ENCODE measurements around the gene RHOD. TPM values are rescaled to one million over a fixed set of nuclear protein-coding genes. Genes with fewer than 3 reads are reported as not detected.

The RHOD gene
- polyA plus RNA-seq, 1 of the 3 experiments (the other 2 are of a cell fraction), result not detected

DNA sequence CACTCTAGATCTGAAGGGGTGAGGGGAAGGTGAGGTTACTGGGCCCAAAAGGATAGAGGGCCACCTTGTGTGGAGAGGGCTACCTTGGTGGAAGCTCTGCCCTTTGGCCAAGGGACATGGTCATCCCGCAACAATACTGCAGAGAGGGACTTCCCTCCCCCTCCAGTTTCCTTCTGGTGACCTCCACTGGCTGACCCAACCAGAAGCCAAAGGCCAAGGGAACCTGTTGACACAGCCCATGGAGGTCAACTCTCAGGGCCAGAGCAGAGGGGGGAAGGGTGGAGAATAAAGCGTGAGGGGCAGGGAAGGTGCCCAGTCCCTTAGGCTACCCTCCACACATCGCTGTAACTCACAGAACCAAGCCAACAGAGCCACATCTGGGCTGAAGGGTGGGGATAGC is 15.0 kb upstream of the RHOD start:
- Histone ChIP-seq H3K4me1 (ENCODE audit: control insufficient read depth in 1 of 2, insufficient read depth in 2 of 2, low read depth in 1 of 2, low read length in 1 of 2) (peaks cover 0 to 4% of the 10 kb centered on the region in 2 experiments; a peak in 1 of 4 replicates), H3K27me3 (ENCODE audit: insufficient read depth) (no peaks in the 10 kb centered on the region), H3F3A (replicated peaks; ENCODE audit: insufficient read depth) (peaks cover 6% of the 10 kb centered on the region), H3K9me2 (no peaks in the 10 kb centered on the region), H2AFZ (ENCODE audit: low read depth) (no peak overlapping the region), H3K27ac (ENCODE audit: low read depth in 2 of 2, low read length in 1 of 2) (no peak overlapping the region), H3K36me3 (replicated peaks in 1 of 2; ENCODE audit: control insufficient read depth in 1 of 2, insufficient read depth in 2 of 2, low read length in 1 of 2) (no peaks in the 10 kb centered on the region), H3K4me2 (no peak overlapping the region), H3K79me2 (ENCODE audit: insufficient read depth) (no peaks in the 10 kb centered on the region), H3K4me3 (ENCODE audit: low read depth in 2 of 2, low read length in 1 of 2) (no peak overlapping the region), H4K20me1 (ENCODE audit: insufficient read depth) (no peaks in the 10 kb centered on the region), H3K9ac (no peak overlapping the region), H3K9me3 (no peaks in the 10 kb centered on the region)
- POLR2A ChIA-PET, result no interaction called here
- TF ChIP-seq USF2 (IDR thresholded peaks at IDR 0.05; ENCODE audit: borderline replicate concordance, low read depth, low read length), result no peak
- no peak for TF ChIP-seq EP300 (IDR thresholded peaks at IDR 0.05; ENCODE audit: borderline replicate concordance in 1 of 2, low read depth in 1 of 2, low read length in 1 of 2)
- TF ChIP-seq RAD21 (IDR thresholded peaks at IDR 0.05; ENCODE audit: low read length), result no peak
- TF ChIP-seq NFIC (IDR thresholded peaks at IDR 0.05; ENCODE audit: borderline replicate concordance), result no peak
- no peak for TF ChIP-seq MAX (IDR thresholded peaks at IDR 0.05; ENCODE audit: low read depth)
- no peak for TF ChIP-seq TEAD4 (IDR thresholded peaks at IDR 0.05; ENCODE audit: borderline replicate concordance, insufficient read depth)
- TF ChIP-seq FOXJ3 (CRISPR knock-in tag; IDR thresholded peaks at IDR 0.05), result no peak
- no peak for TF ChIP-seq TAF1 (IDR thresholded peaks at IDR 0.05; ENCODE audit: borderline replicate concordance, low read depth, low read length)
- TF ChIP-seq CHD2 (IDR thresholded peaks at IDR 0.05; ENCODE audit: low read length, partially characterized antibody), result no peak
- TF ChIP-seq CTCF (IDR thresholded peaks at IDR 0.05), result no peak
- no peak for TF ChIP-seq EZH2phosphoT487 (IDR thresholded peaks at IDR 0.05; ENCODE audit: borderline replicate concordance, low read depth)
- TF ChIP-seq ZBTB33 (IDR thresholded peaks at IDR 0.05; ENCODE audit: borderline replicate concordance, low read depth), result no peak
- no peak for TF ChIP-seq GATA2 (CRISPR knock-in tag; IDR thresholded peaks at IDR 0.05)
- TF ChIP-seq, protein P1, sequence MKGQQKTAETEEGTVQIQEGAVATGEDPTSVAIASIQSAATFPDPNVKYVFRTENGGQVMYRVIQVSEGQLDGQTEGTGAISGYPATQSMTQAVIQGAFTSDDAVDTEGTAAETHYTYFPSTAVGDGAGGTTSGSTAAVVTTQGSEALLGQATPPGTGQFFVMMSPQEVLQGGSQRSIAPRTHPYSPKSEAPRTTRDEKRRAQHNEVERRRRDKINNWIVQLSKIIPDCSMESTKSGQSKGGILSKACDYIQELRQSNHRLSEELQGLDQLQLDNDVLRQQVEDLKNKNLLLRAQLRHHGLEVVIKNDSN (IDR thresholded peaks at IDR 0.05; ENCODE audit: borderline replicate concordance, low read depth), result no peak
- TF ChIP-seq TCF12 (IDR thresholded peaks at IDR 0.05), result no peak
- TF ChIP-seq, protein P2, sequence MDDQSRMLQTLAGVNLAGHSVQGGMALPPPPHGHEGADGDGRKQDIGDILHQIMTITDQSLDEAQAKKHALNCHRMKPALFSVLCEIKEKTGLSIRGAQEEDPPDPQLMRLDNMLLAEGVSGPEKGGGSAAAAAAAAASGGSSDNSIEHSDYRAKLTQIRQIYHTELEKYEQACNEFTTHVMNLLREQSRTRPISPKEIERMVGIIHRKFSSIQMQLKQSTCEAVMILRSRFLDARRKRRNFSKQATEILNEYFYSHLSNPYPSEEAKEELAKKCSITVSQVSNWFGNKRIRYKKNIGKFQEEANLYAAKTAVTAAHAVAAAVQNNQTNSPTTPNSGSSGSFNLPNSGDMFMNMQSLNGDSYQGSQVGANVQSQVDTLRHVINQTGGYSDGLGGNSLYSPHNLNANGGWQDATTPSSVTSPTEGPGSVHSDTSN (IDR thresholded peaks at IDR 0.05), result no peak
- no peak for TF ChIP-seq SMC3 (IDR thresholded peaks at IDR 0.05; ENCODE audit: low read depth, low read length)
- no peak for TF ChIP-seq FOSL2 (IDR thresholded peaks at IDR 0.05; ENCODE audit: borderline replicate concordance, low read depth)
- DNase-seq, result no peak
- CTCF ChIA-PET, result no interaction called here
- 60% methylated on average over 2 of the region's 3 CpGs for WGBS (ENCODE audit: low lambda C conversion rate)

Data from SK-N-SH (cell line).